H9 (cell line): ENCODE data around the gene COPB1. TPM values are rescaled to one million over a fixed set of nuclear protein-coding genes. Genes with fewer than 3 reads are reported as not detected.

Experiments used
- DNase-seq: peaks from one replicate; pipeline ENCODE4 v3.0.0-alpha.2; 2017
- H2AFZ ChIP-seq: one replicate; pipeline ENCODE4 v1.6.1; 2013; ENCODE audit warnings: mild to moderate bottlenecking, low read length, control low read depth, moderate library complexity
- H2AK5ac ChIP-seq: 2 replicates; pipeline ENCODE4 v1.6.1; 2013; ENCODE audit warnings: low read length, control low read depth, mixed read lengths; ENCODE audit not compliant: insufficient read length
- H2BK120ac ChIP-seq: one replicate; pipeline ENCODE4 v1.6.1; 2013; ENCODE audit warnings: low read depth, mild to moderate bottlenecking, low read length, control low read depth, inconsistent platforms; ENCODE audit not compliant: poor library complexity, severe bottlenecking
- H2BK12ac ChIP-seq: 2 replicates; pipeline ENCODE4 v1.6.1; 2013; ENCODE audit warnings: low read length, control low read depth, mixed read lengths, low read depth; ENCODE audit not compliant: insufficient read length
- H2BK15ac ChIP-seq: 2 replicates; pipeline ENCODE4 v1.6.1; 2013; ENCODE audit warnings: low read depth, low read length, control low read depth
- H2BK20ac ChIP-seq: one replicate; pipeline ENCODE4 v1.6.1; 2013; ENCODE audit warnings: low read depth, mild to moderate bottlenecking, low read length, control low read depth, inconsistent platforms; ENCODE audit not compliant: poor library complexity, severe bottlenecking
- H2BK5ac ChIP-seq: 2 replicates; pipeline ENCODE4 v1.6.1; 2013; ENCODE audit warnings: low read length, control low read depth, mixed read lengths; ENCODE audit not compliant: insufficient read length
- H3K14ac ChIP-seq: 2 replicates; pipeline ENCODE4 v1.6.1; 2013; ENCODE audit warnings: low read length, control low read depth; ENCODE audit not compliant: insufficient read depth
- H3K18ac ChIP-seq: 2 replicates; pipeline ENCODE4 v1.6.1; 2013; ENCODE audit warnings: low read depth, mild to moderate bottlenecking, mixed read lengths, low read length, control low read depth; ENCODE audit not compliant: insufficient read length
- H3K23ac ChIP-seq: 2 replicates; pipeline ENCODE4 v1.6.1; 2013; ENCODE audit warnings: low read length, control low read depth, mixed read lengths, low read depth; ENCODE audit not compliant: insufficient read length
- H3K23me2 ChIP-seq: 2 replicates; pipeline ENCODE4 v1.6.1; 2013; ENCODE audit warnings: low read depth, mild to moderate bottlenecking, mixed read lengths, low read length, control low read depth; ENCODE audit not compliant: insufficient read length, poor library complexity, severe bottlenecking
- H3K27ac ChIP-seq: 2 replicates; pipeline ENCODE4 v1.5.1; 2013; ENCODE audit warnings: low read length, control low read depth, mixed read lengths, low read depth; ENCODE audit not compliant: insufficient read length
- H3K27me3 ChIP-seq: 2 replicates; pipeline ENCODE4 v1.6.1; 2013; ENCODE audit warnings: low read length, control low read depth, inconsistent platforms; ENCODE audit not compliant: insufficient read depth
- H3K4ac ChIP-seq: 2 replicates; pipeline ENCODE4 v1.6.1; 2013; ENCODE audit warnings: low read depth, mild to moderate bottlenecking, control low read depth, inconsistent platforms, low read length, moderate library complexity
- H3K4me1 ChIP-seq: 2 replicates; pipeline ENCODE4 v1.6.1; 2013; ENCODE audit warnings: low read length, control low read depth, inconsistent platforms; ENCODE audit not compliant: insufficient read depth
- H3K4me2 ChIP-seq: 2 replicates; pipeline ENCODE4 v1.6.1; 2013; ENCODE audit warnings: low read length, control low read depth, mixed read lengths; ENCODE audit not compliant: insufficient read length, insufficient read depth
- H3K56ac ChIP-seq: 2 replicates; pipeline ENCODE4 v1.6.1; 2013; ENCODE audit warnings: low read depth, mild to moderate bottlenecking, mixed read lengths, low read length, control low read depth; ENCODE audit not compliant: insufficient read length
- H3K79me1 ChIP-seq: 2 replicates; pipeline ENCODE4 v1.6.1; 2013; ENCODE audit warnings: low read depth, mild to moderate bottlenecking, moderate library complexity, low read length, control low read depth, inconsistent platforms; ENCODE audit not compliant: insufficient read depth, poor library complexity, severe bottlenecking
- H3K79me2 ChIP-seq: 2 replicates; pipeline ENCODE4 v1.6.1; 2013; ENCODE audit warnings: low read length, control low read depth, inconsistent platforms; ENCODE audit not compliant: insufficient read depth
- H3K9ac ChIP-seq: 2 replicates; pipeline ENCODE4 v1.6.1; 2013; ENCODE audit warnings: low read length, control low read depth, mixed read lengths; ENCODE audit not compliant: insufficient read length; ENCODE audit errors: extremely low read depth
- H3K9me3 ChIP-seq: one replicate; pipeline ENCODE4 v1.6.1; 2013; ENCODE audit warnings: low read depth, low read length, inconsistent platforms; ENCODE audit not compliant: control insufficient read depth
- H3T11ph ChIP-seq: one replicate; pipeline ENCODE4 v1.6.1; 2013; ENCODE audit warnings: mild to moderate bottlenecking, low read length, control low read depth, inconsistent platforms
- H4K20me1 ChIP-seq: one replicate; pipeline ENCODE4 v1.6.1; 2013; ENCODE audit not compliant: control insufficient read depth, insufficient read length, insufficient read depth
- H4K5ac ChIP-seq: 2 replicates; pipeline ENCODE4 v1.6.1; 2013; ENCODE audit warnings: low read depth, mild to moderate bottlenecking, mixed read lengths, low read length, control low read depth; ENCODE audit not compliant: insufficient read length
- H4K8ac ChIP-seq: replicated peaks from 2 replicates; pipeline ENCODE4 v1.6.1; 2013; ENCODE audit warnings: low read length, control low read depth, mixed read lengths, low read depth; ENCODE audit not compliant: insufficient read length
- H4K91ac ChIP-seq: 2 replicates; pipeline ENCODE4 v1.6.1; 2013; ENCODE audit warnings: low read depth, mild to moderate bottlenecking, moderate library complexity, mixed read lengths, low read length, control low read depth; ENCODE audit not compliant: insufficient read length
- H3K27ac Mint-ChIP-seq, 3 experiments: 2 replicates in 2 of 3; 3 replicates in 1 of 3; pipeline ENCODE4 v1.8.0; 2020 to 2021; ENCODE audit warnings: mixed read lengths in 3 of 3, mild to moderate bottlenecking in 1 of 3, moderate library complexity in 1 of 3
- H3K27me3 Mint-ChIP-seq: 2 replicates; pipeline ENCODE4 v1.8.0; 2021; ENCODE audit warnings: low read depth, mild to moderate bottlenecking, moderate library complexity, mixed read lengths
- H3K36me3 Mint-ChIP-seq, 3 experiments: 2 replicates in 2 of 3; 3 replicates in 1 of 3; pipeline ENCODE4 v1.8.0; 2020 to 2021; ENCODE audit warnings: low read depth in 3 of 3, mixed read lengths in 3 of 3; ENCODE audit not compliant: insufficient read depth in 1 of 3
- H3K4me1 Mint-ChIP-seq, 2 experiments: 2 replicates each; pipeline ENCODE4 v1.8.0; 2020; ENCODE audit warnings: mixed read lengths in 2 of 2
- H3K4me3 Mint-ChIP-seq, 2 experiments: 2 replicates in 1 of 2; 3 replicates in 1 of 2; pipeline ENCODE4 v1.8.0; 2020 to 2021; ENCODE audit warnings: mild to moderate bottlenecking in 2 of 2, mixed read lengths in 2 of 2, moderate library complexity in 1 of 2
- H3K9me3 Mint-ChIP-seq, 2 experiments: 2 replicates in 1 of 2; 3 replicates in 1 of 2; pipeline ENCODE4 v1.8.0; 2020; ENCODE audit warnings: mild to moderate bottlenecking in 2 of 2, mixed read lengths in 2 of 2, moderate library complexity in 1 of 2
- WGBS: extraction: QIAGEN DNeasy Blood & Tissue Kit; methylation state at CpG from one replicate; pipeline ENCODE4 v1.1.7; 2013; ENCODE audit warnings: missing lambda C conversion rate, low lambda C conversion rate, mixed read lengths; ENCODE audit not compliant: insufficient read length; ENCODE audit errors: extremely low coverage; 5-methylcytosine and 5-hydroxymethylcytosine counted together
- total RNA-seq: library from RNA; stranded (reverse); gene quantifications from 2 replicates; pipeline ENCODE4 v1.2.1, GENCODE V29; 2021
- TF ChIP-seq, protein P1 (sequence below): fragments of 200-600 bp; sonication (generic); conservative IDR thresholded peaks from 3 replicates; pipeline ENCODE4 v1.8.0; 2021; ENCODE audit warnings: antibody characterized with exemption, mild to moderate bottlenecking

Gene COPB1
- total RNA-seq, 1 experiment from 2014 or later: 71.6 TPM

DNA sequence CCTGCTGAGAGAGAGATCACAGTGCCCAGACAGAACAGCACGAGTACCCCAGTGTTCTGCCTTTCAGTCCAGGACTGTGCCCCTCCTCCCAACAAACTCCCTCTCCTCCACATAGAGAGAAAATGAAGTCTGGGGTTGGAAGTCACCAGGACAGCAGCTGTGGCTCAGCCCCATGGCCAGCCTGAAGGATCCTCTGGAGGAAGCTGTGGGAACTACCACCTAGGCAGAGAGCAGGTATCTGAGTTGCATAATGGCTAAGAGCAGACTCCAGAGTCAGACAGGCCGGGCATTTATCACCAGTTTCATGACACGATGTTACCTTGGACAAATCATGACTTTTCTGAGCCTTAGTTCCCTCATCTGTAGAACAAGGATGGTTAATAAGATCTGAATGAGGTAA, 79.4 kb downstream of the COPB1 start:
- no peaks in the 10 kb centered on the region for H3K23me2 ChIP-seq
- no peak overlapping the region for H2BK5ac ChIP-seq
- no peaks in the 10 kb centered on the region for H3K9me3 ChIP-seq
- H4K91ac ChIP-seq: no peak overlapping the region
- Mint-ChIP-seq H3K36me3 (no peaks in the 10 kb centered on the region), H3K27ac (peak overlapping the region in 1 of 3 experiments; percentile 45; a peak in 2 of 7 replicates), H3K4me1 (peaks cover 8 to 15% of the 10 kb centered on the region in 2 experiments), H3K27me3 (peaks cover 4% of the 10 kb centered on the region), H3K4me3 (no peak overlapping the region), H3K9me3 (no peaks in the 10 kb centered on the region)
- no peak overlapping the region for H2BK120ac ChIP-seq
- H4K8ac ChIP-seq: no peak overlapping the region
- H3K14ac ChIP-seq: no peak overlapping the region; the same call in 1 of the 2 replicates
- H3K27me3 ChIP-seq: no peaks in the 10 kb centered on the region
- no peak overlapping the region for H2AFZ ChIP-seq
- TF ChIP-seq, protein P1, sequence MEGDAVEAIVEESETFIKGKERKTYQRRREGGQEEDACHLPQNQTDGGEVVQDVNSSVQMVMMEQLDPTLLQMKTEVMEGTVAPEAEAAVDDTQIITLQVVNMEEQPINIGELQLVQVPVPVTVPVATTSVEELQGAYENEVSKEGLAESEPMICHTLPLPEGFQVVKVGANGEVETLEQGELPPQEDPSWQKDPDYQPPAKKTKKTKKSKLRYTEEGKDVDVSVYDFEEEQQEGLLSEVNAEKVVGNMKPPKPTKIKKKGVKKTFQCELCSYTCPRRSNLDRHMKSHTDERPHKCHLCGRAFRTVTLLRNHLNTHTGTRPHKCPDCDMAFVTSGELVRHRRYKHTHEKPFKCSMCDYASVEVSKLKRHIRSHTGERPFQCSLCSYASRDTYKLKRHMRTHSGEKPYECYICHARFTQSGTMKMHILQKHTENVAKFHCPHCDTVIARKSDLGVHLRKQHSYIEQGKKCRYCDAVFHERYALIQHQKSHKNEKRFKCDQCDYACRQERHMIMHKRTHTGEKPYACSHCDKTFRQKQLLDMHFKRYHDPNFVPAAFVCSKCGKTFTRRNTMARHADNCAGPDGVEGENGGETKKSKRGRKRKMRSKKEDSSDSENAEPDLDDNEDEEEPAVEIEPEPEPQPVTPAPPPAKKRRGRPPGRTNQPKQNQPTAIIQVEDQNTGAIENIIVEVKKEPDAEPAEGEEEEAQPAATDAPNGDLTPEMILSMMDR: 0 out of 3 replicates have a peak, but pooled peaks have one; percentile 30
- no peaks in the 10 kb centered on the region for H3K79me2 ChIP-seq
- H4K20me1 ChIP-seq: peaks cover 3% of the 10 kb centered on the region
- no peak overlapping the region for H3T11ph ChIP-seq
- H3K9ac ChIP-seq: no peak overlapping the region
- no peak overlapping the region for H3K4me2 ChIP-seq
- H4K5ac ChIP-seq: no peak overlapping the region
- no peak overlapping the region for H2BK20ac ChIP-seq
- DNase-seq: peak; percentile 55
- no peak overlapping the region for H3K23ac ChIP-seq
- no peak overlapping the region for H3K56ac ChIP-seq
- H2BK15ac ChIP-seq: no peak overlapping the region
- H3K18ac ChIP-seq: no peak overlapping the region
- WGBS: no CpG with 5 or more reads among the region's 3 CpGs
- no peak overlapping the region for H3K27ac ChIP-seq
- peaks cover 3% of the 10 kb centered on the region for H3K4me1 ChIP-seq
- H3K79me1 ChIP-seq: no peaks in the 10 kb centered on the region
- H2BK12ac ChIP-seq: no peak overlapping the region
- no peak overlapping the region for H3K4ac ChIP-seq
- no peak overlapping the region for H2AK5ac ChIP-seq
